WTC11 (cell line): Measurements from ENCODE around the gene ZMIZ2. TPM values are rescaled to one million over a fixed set of nuclear protein-coding genes. Genes with fewer than 3 reads are reported as not detected.

Experiments
- ATAC-seq: fragments of 200-7000 bp; cut with Tn5 transposase; 2 replicates; pipeline ENCODE4 v1.10.0; 2021; ENCODE audit warnings: mild to moderate bottlenecking, moderate library complexity
- CTCF ChIA-PET: fragments of 300-600 bp; sonication (Branson Sonifier 250); formaldehyde crosslinking; loops from one replicate; lab custom pipeline; 2021; ENCODE audit warnings: antibody characterized with exemption; lab: Charles Lee
- POLR2A ChIA-PET: fragments of 350-600 bp; sonication (Branson Sonifier 250); formaldehyde crosslinking; loops from one replicate; lab custom pipeline; 2021; ENCODE audit warnings: antibody characterized with exemption; lab: Charles Lee
- DNase-seq: peaks from one replicate; pipeline ENCODE4 v3.0.0; 2021; ENCODE audit warnings: low spot score
- H3K27ac Mint-ChIP-seq: 2 replicates; pipeline ENCODE4 v1.8.0; 2021; ENCODE audit warnings: mixed read lengths
- H3K27me3 Mint-ChIP-seq: 2 replicates; pipeline ENCODE4 v1.8.0; 2021; ENCODE audit warnings: low read depth, mild to moderate bottlenecking, moderate library complexity, mixed read lengths
- H3K36me3 Mint-ChIP-seq: 2 replicates; pipeline ENCODE4 v1.8.0; 2021; ENCODE audit warnings: mixed read lengths
- H3K4me1 Mint-ChIP-seq: 2 replicates; pipeline ENCODE4 v1.8.0; 2022; ENCODE audit warnings: mixed read lengths
- H3K4me3 Mint-ChIP-seq: 2 replicates; pipeline ENCODE4 v1.8.0; 2021; ENCODE audit warnings: mild to moderate bottlenecking, moderate library complexity, mixed read lengths
- H3K9me3 Mint-ChIP-seq: 2 replicates; pipeline ENCODE4 v1.8.0; 2021; ENCODE audit warnings: mixed read lengths
- ATF3 ChIP-seq: sonication (generic); formaldehyde crosslinking; conservative IDR thresholded peaks from 2 replicates; pipeline ENCODE4 v1.8.1; 2022; ENCODE audit warnings: mild to moderate bottlenecking, missing genetic modification reagents
- E2F1 ChIP-seq: sonication (generic); formaldehyde crosslinking; IDR thresholded peaks from 2 replicates; pipeline ENCODE4 v1.8.0; 2022; ENCODE audit warnings: mild to moderate bottlenecking, missing genetic modification reagents
- EMX1 ChIP-seq: fragments of 250-450 bp; sonication (Bioruptor Pico); IDR thresholded peaks from 2 replicates; pipeline ENCODE4 v1.8.0; 2021; ENCODE audit warnings: mild to moderate bottlenecking
- GABPB1 ChIP-seq: sonication (generic); formaldehyde crosslinking; IDR thresholded peaks from 2 replicates; pipeline ENCODE4 v1.8.1; 2023; ENCODE audit warnings: mild to moderate bottlenecking, missing genetic modification reagents
- GTF2I ChIP-seq: fragments of 250-450 bp; sonication (Bioruptor Pico); conservative IDR thresholded peaks from 2 replicates; pipeline ENCODE4 v1.4.0; 2021; ENCODE audit warnings: mild to moderate bottlenecking
- HMGXB4 ChIP-seq: sonication (generic); formaldehyde crosslinking; IDR thresholded peaks from 2 replicates; pipeline ENCODE4 v1.8.1; 2023; ENCODE audit warnings: mild to moderate bottlenecking, moderate library complexity, missing genetic modification reagents
- IRF2 ChIP-seq: sonication (generic); formaldehyde crosslinking; IDR thresholded peaks from 2 replicates; pipeline ENCODE4 v1.8.0; 2022; ENCODE audit warnings: low read depth, missing genetic modification reagents, borderline replicate concordance
- MAX ChIP-seq: sonication (generic); formaldehyde crosslinking; IDR thresholded peaks from 2 replicates; pipeline ENCODE4 v1.8.0; 2022; ENCODE audit warnings: mild to moderate bottlenecking, missing genetic modification reagents
- MLX ChIP-seq: sonication (generic); formaldehyde crosslinking; IDR thresholded peaks from 2 replicates; pipeline ENCODE4 v1.8.1; 2023; ENCODE audit warnings: mild to moderate bottlenecking, missing genetic modification reagents, moderate library complexity
- MXD4 ChIP-seq: fragments of 250-450 bp; sonication (Bioruptor Pico); IDR thresholded peaks from 2 replicates; pipeline ENCODE4 v1.8.0; 2021; ENCODE audit warnings: mild to moderate bottlenecking, moderate library complexity, borderline replicate concordance
- NFE2L1 ChIP-seq: sonication (generic); formaldehyde crosslinking; IDR thresholded peaks from 2 replicates; pipeline ENCODE4 v1.8.1; 2023; ENCODE audit warnings: missing genetic modification reagents
- NFYB ChIP-seq: sonication (generic); formaldehyde crosslinking; conservative IDR thresholded peaks from 2 replicates; pipeline ENCODE4 v1.8.0; 2022; ENCODE audit warnings: low read depth, missing genetic modification reagents
- OVOL2 ChIP-seq: fragments of 250-450 bp; sonication (Bioruptor Pico); IDR thresholded peaks from 2 replicates; pipeline ENCODE4 v1.9.0; 2021; ENCODE audit warnings: mild to moderate bottlenecking, borderline replicate concordance
- ZNF138 ChIP-seq: sonication (generic); formaldehyde crosslinking; conservative IDR thresholded peaks from 2 replicates; pipeline ENCODE4 v1.8.1; 2022; ENCODE audit warnings: mild to moderate bottlenecking, moderate library complexity, missing genetic modification reagents
- ZNF396 ChIP-seq: fragments of 250-450 bp; sonication (Bioruptor Pico); IDR thresholded peaks from 2 replicates; pipeline ENCODE4 v1.8.0; 2021; ENCODE audit warnings: mild to moderate bottlenecking, moderate library complexity, borderline replicate concordance
- ZNF423 ChIP-seq: fragments of 250-450 bp; sonication (Bioruptor Pico); IDR thresholded peaks from 2 replicates; pipeline ENCODE4 v2.1.2; 2022; ENCODE audit warnings: mild to moderate bottlenecking, moderate library complexity
- ZNF532 ChIP-seq: fragments of 250-450 bp; sonication (Bioruptor Pico); IDR thresholded peaks from 2 replicates; pipeline ENCODE4 v1.9.0; 2021; ENCODE audit warnings: mild to moderate bottlenecking, borderline replicate concordance
- total RNA-seq: library from RNA; stranded (reverse); gene quantifications from 3 replicates; pipeline ENCODE4 v1.2.3, GENCODE V29; 2021

ZMIZ2 gene
- total RNA-seq, 1 experiment from 2014 or later, result 102 TPM

GRCh38 chr7:44769376-44769775 is 20.7 kb downstream of the ZMIZ2 start (continued):
- TF ChIP-seq GABPB1 (CRISPR knock-in tag), result no peak
- TF ChIP-seq ATF3, result no peak
- no peak for TF ChIP-seq IRF2 (CRISPR knock-in tag)

GRCh38 chr7:44769776-44770294 is 21.2 kb downstream of the ZMIZ2 start:
- Mint-ChIP-seq H3K9me3 (no peaks in the 10 kb centered on the region), H3K36me3 (peaks cover 29% of the 10 kb centered on the region)
- no peak for ATAC-seq
- TF ChIP-seq HMGXB4 (no peak), GABPB1 (CRISPR knock-in tag) (no peak), ZNF138 (CRISPR knock-in tag) (no peak), MLX (CRISPR knock-in tag) (no peak), OVOL2 (CRISPR knock-in tag) (no peak), NFYB (CRISPR knock-in tag) (no peak), E2F1 (no peak), ZNF396 (CRISPR knock-in tag) (no peak), ZNF423 (CRISPR knock-in tag) (no peak), MXD4 (no peak), NFE2L1 (CRISPR knock-in tag) (no peak), ZNF532 (no peak), MAX (no peak), EMX1 (CRISPR knock-in tag) (no peak)
- TF ChIP-seq, all 79 proteins: peak for 0
- Mint-ChIP-seq H3K27ac (peak overlapping the region; percentile 7; the same call in 1 of the 2 replicates), H3K4me1 (peaks cover 20% of the 10 kb centered on the region), H3K4me3 (no peak overlapping the region), H3K27me3 (no peaks in the 10 kb centered on the region)
- ChIA-PET CTCF (interaction anchor here (0.6 kb wide), 1 partner anchor 183 kb away, joined by 3 read pairs; no protein-coding TSS in a partner anchor), POLR2A (no interaction called here)
- DNase-seq, result no peak

GRCh38 chr7:44771358-44771757 is 22.7 kb downstream of the ZMIZ2 start:
- no peak for DNase-seq

More at GRCh38 chr7:44771358-44771757, 22.7 kb downstream of the ZMIZ2 start:
- Mint-ChIP-seq H3K36me3 (peaks cover 17% of the 10 kb centered on the region), H3K9me3 (no peaks in the 10 kb centered on the region), H3K27me3 (no peaks in the 10 kb centered on the region)
- ChIA-PET CTCF (no interaction called here), POLR2A (no interaction called here)
- no peak for ATAC-seq
- TF ChIP-seq GTF2I (CRISPR knock-in tag), result no peak
- TF ChIP-seq, all 79 proteins: peak for 0
- no peak overlapping the region for H3K4me3 Mint-ChIP-seq
- peaks cover 20% of the 10 kb centered on the region for H3K4me1 Mint-ChIP-seq
- H3K27ac Mint-ChIP-seq, result 0 out of 2 replicates have a peak overlapping the region, but pooled peaks have one; percentile 13
